HEK293 (cell line): ENCODE results near the gene TK2.
A peak's percentile ranks its signal among the peaks of the same experiment; 100 is the strongest.

Experiments
- CTCF ChIP-seq: fragments of 450-650 bp; formaldehyde crosslinking; IDR thresholded peaks from 2 replicates; pipeline ENCODE4 v1.5.1; 2016; ENCODE audit warnings: missing biosample characterization, missing genetic modification characterization
- EGR2 ChIP-seq: fragments of 450-650 bp; formaldehyde crosslinking; IDR thresholded peaks from 2 replicates; pipeline ENCODE4 v1.5.1; 2016; ENCODE audit warnings: low read depth, missing biosample characterization, missing genetic modification characterization
- FEZF1 ChIP-seq: fragments of 450-650 bp; formaldehyde crosslinking; IDR thresholded peaks from 2 replicates; pipeline ENCODE4 v1.5.1; 2016; ENCODE audit warnings: missing biosample characterization, missing genetic modification characterization
- KLF1 ChIP-seq: fragments of 450-650 bp; formaldehyde crosslinking; IDR thresholded peaks from 2 replicates; pipeline ENCODE4 v1.5.1; 2016; ENCODE audit warnings: missing biosample characterization, missing genetic modification characterization
- KLF10 ChIP-seq: fragments of 450-650 bp; IDR thresholded peaks from 2 replicates; pipeline ENCODE4 v1.5.1; 2018; ENCODE audit warnings: missing biosample characterization, mild to moderate bottlenecking, missing genetic modification characterization
- PATZ1 ChIP-seq: fragments of 450-650 bp; formaldehyde crosslinking; IDR thresholded peaks from 2 replicates; pipeline ENCODE4 v1.5.1; 2016; ENCODE audit warnings: missing biosample characterization, missing genetic modification characterization
- PRDM1 ChIP-seq: fragments of 450-650 bp; formaldehyde crosslinking; IDR thresholded peaks from 2 replicates; pipeline ENCODE4; 2016; ENCODE audit warnings: missing biosample characterization, missing genetic modification characterization
- WT1 ChIP-seq: fragments of 450-650 bp; formaldehyde crosslinking; IDR thresholded peaks from 2 replicates; pipeline ENCODE4 v1.5.1; 2016; ENCODE audit warnings: missing biosample characterization, missing genetic modification characterization
- YY1 ChIP-seq: fragments of 450-650 bp; formaldehyde crosslinking; IDR thresholded peaks from 2 replicates; pipeline ENCODE4 v1.5.1; 2018; ENCODE audit warnings: missing biosample characterization, missing genetic modification characterization
- ZBTB17 ChIP-seq: fragments of 450-650 bp; formaldehyde crosslinking; IDR thresholded peaks from 2 replicates; pipeline ENCODE4 v1.5.1; 2016; ENCODE audit warnings: missing biosample characterization, missing genetic modification characterization
- ZBTB26 ChIP-seq: fragments of 450-650 bp; formaldehyde crosslinking; optimal IDR thresholded peaks from 2 replicates; pipeline ENCODE3; 2016; ENCODE audit warnings: missing biosample characterization, mild to moderate bottlenecking, missing genetic modification characterization
- ZFHX2 ChIP-seq: fragments of 450-650 bp; formaldehyde crosslinking; conservative IDR thresholded peaks from 2 replicates; pipeline ENCODE4 v1.5.1; 2016; ENCODE audit warnings: missing biosample characterization, missing genetic modification characterization
- ZNF121 ChIP-seq: fragments of 450-650 bp; formaldehyde crosslinking; IDR thresholded peaks from 2 replicates; pipeline ENCODE4 v1.5.1; 2016; ENCODE audit warnings: missing biosample characterization, missing genetic modification characterization
- ZNF138 ChIP-seq: fragments of 450-650 bp; formaldehyde crosslinking; IDR thresholded peaks from 2 replicates; pipeline ENCODE4 v1.5.1; 2016; ENCODE audit warnings: missing biosample characterization, missing genetic modification characterization, borderline replicate concordance
- ZNF2 ChIP-seq: fragments of 450-650 bp; formaldehyde crosslinking; IDR thresholded peaks from 2 replicates; pipeline ENCODE4 v1.5.1; 2016; ENCODE audit warnings: missing biosample characterization, missing genetic modification characterization
- ZNF211 ChIP-seq: fragments of 450-650 bp; formaldehyde crosslinking; IDR thresholded peaks from 2 replicates; pipeline ENCODE4 v1.5.1; 2016; ENCODE audit warnings: low read depth, missing biosample characterization, missing genetic modification characterization
- ZNF335 ChIP-seq: fragments of 450-650 bp; formaldehyde crosslinking; conservative IDR thresholded peaks from 2 replicates; pipeline ENCODE4 v1.5.1; 2016; ENCODE audit warnings: missing biosample characterization, missing genetic modification characterization
- ZNF354C ChIP-seq: fragments of 450-650 bp; formaldehyde crosslinking; IDR thresholded peaks from 2 replicates; pipeline ENCODE4 v1.5.1; 2016; ENCODE audit warnings: missing biosample characterization, missing genetic modification characterization, low read depth, borderline replicate concordance
- ZNF600 ChIP-seq: fragments of 450-650 bp; formaldehyde crosslinking; IDR thresholded peaks from 2 replicates; pipeline ENCODE4 v1.5.1; 2016; ENCODE audit warnings: missing biosample characterization, missing genetic modification characterization
- ZNF654 ChIP-seq: fragments of 450-650 bp; formaldehyde crosslinking; IDR thresholded peaks from 2 replicates; pipeline ENCODE4 v1.5.1; 2016; ENCODE audit warnings: low read depth, missing biosample characterization, missing genetic modification characterization
- ZNF660 ChIP-seq: fragments of 450-650 bp; IDR thresholded peaks from 2 replicates; pipeline ENCODE4 v1.5.1; 2018; ENCODE audit warnings: missing biosample characterization, mild to moderate bottlenecking, missing genetic modification characterization
- ZNF692 ChIP-seq: fragments of 450-650 bp; formaldehyde crosslinking; IDR thresholded peaks from 2 replicates; pipeline ENCODE4 v1.5.1; 2016; ENCODE audit warnings: missing biosample characterization, missing genetic modification characterization
- ZNF791 ChIP-seq: fragments of 450-650 bp; formaldehyde crosslinking; IDR thresholded peaks from 2 replicates; pipeline ENCODE4 v1.5.1; 2016; ENCODE audit warnings: missing biosample characterization, missing genetic modification characterization
- ZNF837 ChIP-seq: fragments of 450-650 bp; formaldehyde crosslinking; IDR thresholded peaks from 2 replicates; pipeline ENCODE4 v1.5.1; 2016; ENCODE audit warnings: missing biosample characterization, missing genetic modification characterization

TK2 gene

GRCh38 chr16:66483689-66484452 lies 66.1 kb downstream of the TK2 start (continued):
- TF ChIP-seq ZNF692 (tag by site-specific recombination) (0 out of 2 replicates have a peak, but pooled peaks have one; percentile 13), YY1 (tag by site-specific recombination) (no peak), WT1 (no peak), ZNF660 (tag by site-specific recombination) (peak; percentile 88), ZNF600 (tag by site-specific recombination) (no peak), ZBTB17 (tag by site-specific recombination) (peak; percentile 20; the same call in 1 of the 2 replicates), ZFHX2 (peak; percentile 31; the same call in 1 of the 2 replicates), ZNF211 (no peak), ZNF837 (tag by site-specific recombination) (no peak), ZNF2 (peak; percentile 89), CTCF (peak; percentile 93), KLF1 (no peak), ZNF138 (tag by site-specific recombination) (no peak), ZNF791 (no peak), ZNF654 (tag by site-specific recombination) (peak; percentile 91), ZNF354C (no peak), KLF10 (tag by site-specific recombination) (no peak), ZNF121 (tag by site-specific recombination) (no peak), ZNF335 (peak; percentile 29; the same call in 1 of the 2 replicates), PATZ1 (tag by site-specific recombination) (peak; percentile 45; the same call in 1 of the 2 replicates), ZBTB26 (tag by site-specific recombination) (no peak), EGR2 (peak; percentile 29; the same call in 1 of the 2 replicates), PRDM1 (no peak), FEZF1 (tag by site-specific recombination) (no peak)
